Activated CD4-positive, alpha-beta T cell treated with anti-CD3 and anti-CD28 coated beads for 36 hours (primary cell): ENCODE measurements around the gene RGS7. TPM values are rescaled to one million over a fixed set of nuclear protein-coding genes. Genes with fewer than 3 reads are reported as not detected.
"Not testable (repeated sequence)": the region's sequence is repeated elsewhere in the genome, so short reads cannot be mapped to it uniquely, and the experiment has no call there.

ENCODE experiments used
- ATAC-seq: fragments of 200-7000 bp; cut with Tn5 transposase; one replicate; pipeline ENCODE4 v1.10.0; 2021; ENCODE audit warnings: mild to moderate bottlenecking, moderate library complexity
- CTCF ChIA-PET: fragments of 350-600 bp; sonication (Branson Sonifier 250); formaldehyde crosslinking; loops from one replicate; lab custom pipeline; 2021; ENCODE audit warnings: antibody characterized with exemption; lab: Charles Lee
- POLR2A ChIA-PET: fragments of 350-600 bp; sonication (Branson Sonifier 250); formaldehyde crosslinking; loops from one replicate; lab custom pipeline; 2021; ENCODE audit warnings: antibody characterized with exemption, inconsistent platforms; lab: Charles Lee
- DNase-seq: peaks from one replicate; pipeline ENCODE4 v3.0.0-alpha.2; 2020
- H3K27ac Mint-ChIP-seq: one replicate; pipeline ENCODE4 v1.8.0; 2021; ENCODE audit warnings: mixed read lengths
- H3K27me3 Mint-ChIP-seq: one replicate; pipeline ENCODE4 v1.8.0; 2021; ENCODE audit warnings: mixed read lengths
- H3K36me3 Mint-ChIP-seq: one replicate; pipeline ENCODE4 v1.8.0; 2021; ENCODE audit warnings: low read depth, mixed read lengths
- H3K4me1 Mint-ChIP-seq: one replicate; pipeline ENCODE4 v1.8.0; 2021; ENCODE audit warnings: mixed read lengths
- H3K4me3 Mint-ChIP-seq: one replicate; pipeline ENCODE4 v1.8.0; 2021; ENCODE audit warnings: mild to moderate bottlenecking, moderate library complexity, mixed read lengths
- H3K9me3 Mint-ChIP-seq: one replicate; pipeline ENCODE4 v1.8.0; 2021; ENCODE audit warnings: low read depth, mixed read lengths
- intact Hi-C, 2 experiments: fragments of 100-400 bp; cut with DNase I in 1 of 2; cut with micrococcal nuclease in 1 of 2; formaldehyde crosslinking; loops; one replicate each; pipeline versions ENCODE4 v1.14.2 to v1.15.1; 2022 to 2024; cut with DNase I, micrococcal nuclease
- total RNA-seq, 2 experiments: library from RNA; stranded (reverse); gene quantifications; one replicate each; pipeline ENCODE4 v1.2.3, GENCODE V29; 2021

The RGS7 gene
- total RNA-seq, 2 experiments from 2014 or later: not detected

GRCh38 chr1:240790856-240791255, 566.1 kb downstream of the RGS7 start:
- ATAC-seq: no peak
- no peaks in the 10 kb centered on the region for H3K36me3 Mint-ChIP-seq
- H3K4me3 Mint-ChIP-seq: no peak overlapping the region
- intact Hi-C loops: no loop called here
- H3K27me3 Mint-ChIP-seq: peaks cover 4% of the 10 kb centered on the region
- CTCF ChIA-PET: no interaction called here
- H3K9me3 Mint-ChIP-seq: no peaks in the 10 kb centered on the region
- POLR2A ChIA-PET: no interaction called here
- H3K27ac Mint-ChIP-seq: no peak overlapping the region
- no peaks in the 10 kb centered on the region for H3K4me1 Mint-ChIP-seq
- DNase-seq: no peak

- Mint-ChIP-seq H3K9me3 (no peaks in the 10 kb centered on the region), H3K4me1 (no peaks in the 10 kb centered on the region), H3K27me3 (no peaks in the 10 kb centered on the region), H3K4me3 (no peak overlapping the region), H3K27ac (no peak overlapping the region), H3K36me3 (no peaks in the 10 kb centered on the region)
- intact Hi-C loops: no loop called here
- DNase-seq (no peak), ATAC-seq (no peak)
- POLR2A ChIA-PET: no interaction called here
- CTCF ChIA-PET: no interaction called here
Observed at GRCh38 chr1:240786880-240787279, 570.1 kb downstream of the RGS7 start.

- no peaks in the 10 kb centered on the region for H3K4me1 Mint-ChIP-seq
- H3K4me3 Mint-ChIP-seq: no peak overlapping the region
- intact Hi-C loops: no loop called here
- no peaks in the 10 kb centered on the region for H3K27me3 Mint-ChIP-seq
- no peaks in the 10 kb centered on the region for H3K9me3 Mint-ChIP-seq
- DNase-seq (no peak), ATAC-seq (no peak)
- ChIA-PET CTCF (no interaction called here), POLR2A (interaction anchor here (0.6 kb wide), 1 partner anchor 687 kb away, joined by 9 read pairs; no protein-coding TSS in a partner anchor)
- no peaks in the 10 kb centered on the region for H3K36me3 Mint-ChIP-seq
- no peak overlapping the region for H3K27ac Mint-ChIP-seq
Observed at GRCh38 chr1:240784776-240785175, 572.2 kb downstream of the RGS7 start.

GRCh38 chr1:240783728-240784137, 573.3 kb downstream of the RGS7 start:
- H3K4me1 Mint-ChIP-seq, H3K4me3 Mint-ChIP-seq, POLR2A ChIA-PET, H3K27ac Mint-ChIP-seq, intact Hi-C loops, H3K9me3 Mint-ChIP-seq, DNase-seq, ATAC-seq, H3K36me3 Mint-ChIP-seq, CTCF ChIA-PET, H3K27me3 Mint-ChIP-seq: not testable (repeated sequence)

GRCh38 chr1:240776237-240776636, 580.8 kb downstream of the RGS7 start:
- CTCF ChIA-PET: no interaction called here
- no peak for DNase-seq
- POLR2A ChIA-PET: no interaction called here
- Mint-ChIP-seq H3K4me3 (no peak overlapping the region), H3K27me3 (no peaks in the 10 kb centered on the region), H3K4me1 (no peaks in the 10 kb centered on the region), H3K27ac (no peak overlapping the region), H3K9me3 (no peaks in the 10 kb centered on the region), H3K36me3 (no peaks in the 10 kb centered on the region)
- intact Hi-C loops: no loop called here
- no peak for ATAC-seq

GRCh38 chr1:240772131-240772530, 584.9 kb downstream of the RGS7 start:
- Mint-ChIP-seq H3K4me3 (no peak overlapping the region), H3K9me3 (no peaks in the 10 kb centered on the region), H3K27ac (no peak overlapping the region), H3K27me3 (no peaks in the 10 kb centered on the region), H3K36me3 (no peaks in the 10 kb centered on the region), H3K4me1 (no peaks in the 10 kb centered on the region)
- intact Hi-C loops: no loop called here
- DNase-seq (no peak), ATAC-seq (no peak)
- ChIA-PET CTCF (no interaction called here), POLR2A (no interaction called here)

- Mint-ChIP-seq H3K4me1 (no peaks in the 10 kb centered on the region), H3K36me3 (no peaks in the 10 kb centered on the region), H3K27ac (no peak overlapping the region), H3K9me3 (no peaks in the 10 kb centered on the region), H3K4me3 (no peak overlapping the region), H3K27me3 (no peaks in the 10 kb centered on the region)
- ChIA-PET CTCF (no interaction called here), POLR2A (no interaction called here)
- ATAC-seq: no peak
- intact Hi-C loops: no loop called here
- no peak for DNase-seq
Observed at GRCh38 chr1:240771450-240771849, 585.6 kb downstream of the RGS7 start.

GRCh38 chr1:240768979-240769378, 588.0 kb downstream of the RGS7 start:
- Mint-ChIP-seq H3K4me3 (no peak overlapping the region), H3K4me1 (no peaks in the 10 kb centered on the region), H3K9me3 (no peaks in the 10 kb centered on the region), H3K36me3 (no peaks in the 10 kb centered on the region), H3K27ac (no peak overlapping the region), H3K27me3 (no peaks in the 10 kb centered on the region)
- ChIA-PET POLR2A (no interaction called here), CTCF (interaction anchor here (0.6 kb wide), 1 partner anchor 11 kb away, joined by 3 read pairs; no protein-coding TSS in a partner anchor)
- ATAC-seq (no peak), DNase-seq (no peak)
- intact Hi-C loops: no loop called here

- Mint-ChIP-seq H3K9me3 (no peaks in the 10 kb centered on the region), H3K27me3 (no peaks in the 10 kb centered on the region), H3K4me1 (no peaks in the 10 kb centered on the region), H3K36me3 (no peaks in the 10 kb centered on the region), H3K4me3 (no peak overlapping the region), H3K27ac (no peak overlapping the region)
- POLR2A ChIA-PET: no interaction called here
- intact Hi-C loops: no loop called here
- CTCF ChIA-PET: no interaction called here
- DNase-seq (no peak), ATAC-seq (no peak)
Observed at GRCh38 chr1:240766831-240767230, 590.2 kb downstream of the RGS7 start.

- no peaks in the 10 kb centered on the region for H3K36me3 Mint-ChIP-seq
- no peak overlapping the region for H3K27ac Mint-ChIP-seq
- H3K4me1 Mint-ChIP-seq: no peaks in the 10 kb centered on the region
- no peaks in the 10 kb centered on the region for H3K27me3 Mint-ChIP-seq
- DNase-seq (no peak), ATAC-seq (no peak)
- intact Hi-C loops: no loop called here
- no peak overlapping the region for H3K4me3 Mint-ChIP-seq
- POLR2A ChIA-PET: no interaction called here
- H3K9me3 Mint-ChIP-seq: no peaks in the 10 kb centered on the region
- CTCF ChIA-PET: no interaction called here
Observed at GRCh38 chr1:240765732-240766363, 591.2 kb downstream of the RGS7 start.

GRCh38 chr1:240763771-240764170, 593.2 kb downstream of the RGS7 start:
- Mint-ChIP-seq H3K9me3 (no peaks in the 10 kb centered on the region), H3K4me1 (no peaks in the 10 kb centered on the region)

GRCh38 chr1:240763095-240763494, 593.9 kb downstream of the RGS7 start:
- H3K4me1 Mint-ChIP-seq, H3K27me3 Mint-ChIP-seq, intact Hi-C loops, DNase-seq, H3K9me3 Mint-ChIP-seq, H3K4me3 Mint-ChIP-seq, CTCF ChIA-PET, POLR2A ChIA-PET, ATAC-seq, H3K36me3 Mint-ChIP-seq, H3K27ac Mint-ChIP-seq: not testable (repeated sequence)

More at GRCh38 chr1:240763771-240764170, 593.2 kb downstream of the RGS7 start:
- no peak overlapping the region for H3K27ac Mint-ChIP-seq
- ChIA-PET CTCF (no interaction called here), POLR2A (no interaction called here)
- ATAC-seq: no peak
- intact Hi-C loops: no loop called here
- no peaks in the 10 kb centered on the region for H3K27me3 Mint-ChIP-seq
- H3K4me3 Mint-ChIP-seq: no peak overlapping the region
- no peaks in the 10 kb centered on the region for H3K36me3 Mint-ChIP-seq
- no peak for DNase-seq
